NCI-H510A treated with DMSO at 0.1 percent for 48 hours (cell line): ENCODE results near the gene SLC35F3.
"Not testable (repeated sequence)": the region's sequence is repeated elsewhere in the genome, so short reads cannot be mapped to it uniquely, and the experiment has no call there.

Experiments
- DNase-seq: peaks from one replicate; lab custom pipeline; 2025; lab: John Stamatoyannopoulos, UW

Gene SLC35F3

GRCh38 chr1:234106032-234106431 is 201.6 kb downstream of the SLC35F3 start:
- no peak for DNase-seq

DNA sequence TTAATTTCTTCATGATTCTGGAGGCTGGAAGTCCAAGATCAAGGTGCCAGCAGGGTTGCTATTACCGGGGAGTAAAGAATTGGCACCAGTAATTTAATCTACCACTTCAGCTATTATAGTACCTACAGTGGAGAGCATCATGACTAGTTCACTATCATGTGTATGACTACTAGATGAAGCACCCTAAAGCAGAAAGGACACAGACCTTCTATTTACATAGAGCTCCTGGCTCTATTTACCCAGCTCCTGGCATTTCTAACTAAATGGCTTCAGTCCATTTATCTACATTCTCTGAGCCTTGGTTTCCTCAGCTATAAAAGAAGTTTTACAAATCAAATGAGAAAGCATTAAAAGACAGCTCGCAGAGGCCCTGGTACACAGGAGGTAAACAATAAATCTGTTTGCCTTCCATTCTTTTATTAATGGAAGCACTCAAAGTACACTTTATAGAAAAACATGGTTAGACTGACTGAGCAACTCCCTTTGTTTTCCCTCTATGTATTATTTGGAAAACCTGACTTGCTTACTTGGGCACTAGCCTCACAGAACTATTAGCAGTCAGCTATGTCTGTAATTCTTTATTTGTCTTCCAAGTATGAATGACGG is 203.0 kb downstream of the SLC35F3 start:
- DNase-seq = peak; percentile 87

DNA sequence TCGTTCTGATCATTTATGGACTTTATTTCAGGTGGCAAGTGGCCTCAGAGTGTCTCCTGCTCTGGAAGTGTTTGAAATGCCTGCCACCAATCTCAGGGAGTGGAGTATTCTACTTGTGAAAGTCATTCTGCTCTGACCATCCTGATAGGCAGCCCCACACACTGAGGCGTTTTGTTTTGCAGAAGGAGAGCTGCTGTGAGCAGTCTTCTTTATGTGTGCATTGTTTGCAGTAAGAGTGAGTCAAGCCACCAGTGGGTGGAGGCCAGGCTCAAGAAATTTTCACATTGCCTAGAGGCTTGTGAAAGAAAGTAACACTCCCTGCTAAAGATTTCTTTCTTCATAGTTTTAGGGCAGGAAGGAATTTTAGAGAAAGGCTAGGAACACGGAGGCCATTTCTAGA is 204.4 kb downstream of the SLC35F3 start:
- DNase-seq = no peak

DNA sequence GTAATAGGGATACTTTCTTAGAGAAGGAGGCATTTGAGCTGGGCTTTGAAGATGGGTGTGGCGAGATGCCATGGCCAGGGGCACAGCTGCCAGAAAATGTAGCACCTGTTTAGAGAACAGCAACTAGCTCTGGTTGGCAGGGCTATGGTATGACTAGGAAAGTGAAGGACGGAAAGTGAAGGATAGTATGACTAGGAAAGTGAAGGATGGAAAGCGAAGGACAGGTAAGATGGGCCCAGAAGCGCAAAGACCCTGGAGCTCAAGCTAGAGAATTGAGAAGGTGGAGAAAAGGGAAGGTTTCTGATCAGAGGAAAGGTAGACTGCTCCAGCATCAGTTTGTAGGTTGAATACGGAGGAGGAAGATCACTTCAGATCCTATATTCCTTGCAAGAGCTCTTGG is 205.4 kb downstream of the SLC35F3 start:
- DNase-seq = no peak

- DNase-seq = peak; percentile 56
These were observed 207.1 kb downstream of the SLC35F3 start for GRCh38 chr1:234111458-234112142.

DNA sequence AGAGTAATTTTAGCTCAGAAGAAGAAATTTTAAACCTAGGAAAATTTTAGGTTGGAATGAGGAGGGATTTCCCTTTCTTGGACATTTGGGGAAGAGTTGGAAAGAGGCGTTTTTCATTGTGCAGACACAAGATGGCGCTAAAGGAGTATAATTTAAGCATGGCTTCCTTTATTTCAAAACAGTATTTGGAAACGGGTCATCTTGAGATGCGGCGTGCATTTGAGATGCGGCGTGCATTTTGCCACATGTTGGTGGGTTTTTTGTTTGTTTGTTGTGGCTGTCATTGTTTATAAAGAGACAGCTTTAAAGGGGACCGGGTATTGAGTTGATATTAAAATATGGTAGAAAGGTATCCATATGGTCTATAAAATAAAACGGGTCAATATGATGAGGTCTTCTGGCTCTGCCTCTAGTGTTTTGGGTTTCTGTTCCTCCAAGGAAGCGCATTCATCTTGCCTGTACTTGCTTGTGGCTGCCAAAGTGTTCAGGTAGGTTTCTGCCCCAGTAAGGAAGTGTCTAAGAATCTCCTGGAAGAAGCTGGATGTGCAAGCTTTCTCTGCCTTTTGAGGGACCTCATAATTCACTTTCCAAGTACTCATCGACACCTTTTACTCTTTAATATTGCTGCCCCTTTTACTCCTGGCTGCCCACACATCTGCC is 210.3 kb downstream of the SLC35F3 start:
- peak; percentile 74 for DNase-seq

DNA sequence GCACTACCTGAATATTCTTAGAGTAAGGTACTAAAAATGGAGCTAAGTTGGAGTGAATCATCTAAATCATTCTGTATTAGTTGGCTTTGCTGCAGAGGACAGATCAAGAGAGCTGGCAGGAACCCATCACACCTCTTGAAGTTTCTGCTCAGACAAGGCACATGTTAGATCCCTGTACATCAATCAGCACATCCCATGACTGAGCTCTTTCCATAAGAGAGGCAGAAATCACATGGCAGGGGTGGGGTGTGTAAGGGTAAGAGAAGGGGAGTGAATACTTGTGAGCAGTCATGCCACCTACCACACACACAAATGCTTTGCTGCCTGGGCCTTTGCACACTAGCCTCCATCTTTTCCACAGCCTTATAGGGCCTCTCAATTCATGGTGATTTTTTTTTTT is 214.4 kb downstream of the SLC35F3 start:
- DNase-seq = no peak

DNA sequence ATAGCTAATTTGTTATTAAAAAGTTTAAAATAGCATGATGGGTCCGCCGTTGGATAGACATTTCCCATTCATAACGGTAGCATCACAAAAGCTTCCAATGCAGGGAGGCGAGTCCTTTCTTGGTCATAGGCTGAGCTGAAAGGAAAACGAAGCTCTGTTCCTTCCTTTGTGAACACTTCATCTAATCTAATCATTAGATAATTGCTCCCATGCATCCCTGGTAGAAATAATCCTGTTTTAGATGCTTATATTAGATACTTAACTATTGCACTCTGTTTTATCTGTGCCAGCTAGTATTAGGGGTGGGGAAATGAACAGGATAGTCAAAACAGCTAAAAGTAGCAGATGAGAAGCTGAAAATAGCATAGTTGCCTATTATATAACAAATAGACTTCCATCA is 215.0 kb downstream of the SLC35F3 start:
- no peak for DNase-seq

GRCh38 chr1:234120327-234120944 is 216.0 kb downstream of the SLC35F3 start:
- no peak for DNase-seq

- not testable (repeated sequence) for DNase-seq
These were observed 217.2 kb downstream of the SLC35F3 start for GRCh38 chr1:234121659-234122058.

GRCh38 chr1:234122571-234122970 is 218.1 kb downstream of the SLC35F3 start:
- not testable (repeated sequence) for DNase-seq

DNA sequence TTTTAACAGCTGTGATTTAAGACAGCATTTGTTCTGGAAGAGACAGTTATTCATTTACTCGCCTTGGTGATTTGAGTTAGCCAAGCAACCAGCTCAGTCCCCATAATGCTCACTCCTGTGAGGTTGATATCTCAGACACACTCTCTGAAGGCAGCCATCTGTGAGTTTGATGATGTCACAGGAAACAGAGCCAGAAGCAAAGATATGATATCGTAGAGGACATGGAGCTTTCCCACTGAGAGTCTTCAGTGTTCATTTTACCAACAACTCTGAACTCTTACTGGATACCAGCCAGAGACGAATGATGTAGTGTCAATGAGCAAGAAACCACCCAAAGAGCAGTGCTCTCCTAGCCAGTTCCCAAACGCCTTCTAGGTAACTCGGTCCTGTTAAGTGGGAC is 219.4 kb downstream of the SLC35F3 start:
- no peak for DNase-seq

GRCh38 chr1:234125283-234125682 is 220.8 kb downstream of the SLC35F3 start:
- peak; percentile 38 for DNase-seq

GRCh38 chr1:234125714-234126113 is 221.2 kb downstream of the SLC35F3 start:
- no peak for DNase-seq

DNA sequence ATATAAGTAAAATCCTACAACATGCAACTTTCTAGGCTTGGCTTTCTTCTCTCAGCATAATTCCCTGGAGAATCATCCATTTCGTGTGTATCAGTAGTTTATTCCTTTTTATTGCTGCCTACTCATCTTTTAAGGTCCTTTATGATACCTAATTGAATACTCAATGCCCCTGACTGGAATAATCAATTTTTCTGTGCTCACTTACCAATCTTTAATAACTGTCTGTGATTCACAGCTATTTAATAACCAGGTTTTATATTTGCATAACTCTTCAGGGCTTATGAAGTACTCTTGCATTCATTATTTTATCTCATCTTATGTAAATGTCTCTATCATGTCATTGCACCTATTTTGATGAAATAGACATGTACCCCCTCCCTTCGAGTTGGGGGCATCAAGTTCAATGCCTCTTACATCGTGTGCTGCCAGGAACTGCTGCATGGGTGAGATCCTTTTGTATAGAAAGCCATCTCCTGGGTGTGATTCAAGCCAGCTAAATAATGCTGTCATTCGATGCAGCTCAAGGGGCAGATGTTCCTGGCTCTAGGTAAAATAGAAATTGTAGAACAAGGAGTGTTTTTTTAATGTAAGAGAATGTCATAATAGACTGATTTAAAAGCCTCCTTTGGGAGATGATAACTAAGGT is 222.7 kb downstream of the SLC35F3 start:
- no peak for DNase-seq

GRCh38 chr1:234132795-234133194 is 228.3 kb downstream of the SLC35F3 start:
- DNase-seq = no peak

DNA sequence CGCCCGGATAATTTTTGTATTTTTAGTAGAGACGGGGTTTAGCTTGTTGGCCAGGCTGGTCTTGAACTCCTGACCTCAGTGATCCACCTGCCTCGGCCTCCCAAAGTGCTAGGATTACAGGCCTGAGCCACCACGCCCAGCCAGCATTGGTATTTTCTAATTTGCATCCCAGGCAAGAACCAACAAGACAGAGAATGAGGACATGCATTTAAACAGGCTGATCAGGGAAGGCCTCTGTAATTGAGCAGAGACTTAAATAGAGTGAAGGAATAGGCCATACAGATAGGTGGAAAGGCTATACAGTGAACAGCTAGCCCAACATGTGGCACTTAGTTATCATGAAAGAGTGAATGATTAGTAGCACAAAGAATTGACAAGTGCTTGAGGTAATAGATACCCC is 230.4 kb downstream of the SLC35F3 start:
- no peak for DNase-seq

DNA sequence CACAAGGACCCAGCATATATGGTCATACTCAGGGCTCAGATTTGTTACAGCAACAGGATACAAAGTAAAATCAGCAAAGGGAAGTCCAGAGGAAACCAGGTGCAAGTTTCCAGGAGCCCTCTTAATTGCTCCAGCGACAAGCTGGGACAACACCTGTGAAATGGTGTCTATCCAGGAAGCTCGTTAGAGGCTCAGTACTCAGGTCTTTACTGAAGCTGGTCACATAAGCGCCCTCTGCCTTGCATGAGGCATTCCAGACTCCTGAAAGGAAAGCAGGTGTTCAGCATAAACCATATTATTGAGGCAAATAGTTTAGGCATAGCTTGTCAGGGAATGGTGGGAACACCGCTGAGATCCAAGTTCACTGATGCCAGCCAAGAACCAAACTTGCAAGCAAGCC is 231.0 kb downstream of the SLC35F3 start:
- peak; percentile 64 for DNase-seq

DNA sequence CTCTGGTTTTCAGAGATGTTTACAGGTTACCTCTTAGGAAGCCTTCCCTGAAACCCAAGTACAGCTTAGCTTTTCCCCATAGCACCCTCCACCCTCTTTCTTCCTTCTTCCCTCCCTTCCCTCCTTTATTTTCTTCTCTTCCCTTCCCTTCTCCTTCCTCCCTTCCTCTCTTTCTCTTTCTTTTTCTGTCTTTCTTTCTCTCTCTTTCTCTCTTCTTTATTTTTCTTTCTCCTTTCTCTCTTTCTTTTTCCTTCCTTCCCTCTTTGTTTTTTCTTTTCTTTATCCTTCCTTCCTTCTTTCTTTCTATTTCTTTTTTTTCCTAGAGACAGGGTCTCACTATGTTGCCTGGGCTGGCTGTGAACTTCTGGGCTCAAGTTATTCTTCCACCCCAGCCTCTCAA is 231.6 kb downstream of the SLC35F3 start:
- DNase-seq = no peak

DNA sequence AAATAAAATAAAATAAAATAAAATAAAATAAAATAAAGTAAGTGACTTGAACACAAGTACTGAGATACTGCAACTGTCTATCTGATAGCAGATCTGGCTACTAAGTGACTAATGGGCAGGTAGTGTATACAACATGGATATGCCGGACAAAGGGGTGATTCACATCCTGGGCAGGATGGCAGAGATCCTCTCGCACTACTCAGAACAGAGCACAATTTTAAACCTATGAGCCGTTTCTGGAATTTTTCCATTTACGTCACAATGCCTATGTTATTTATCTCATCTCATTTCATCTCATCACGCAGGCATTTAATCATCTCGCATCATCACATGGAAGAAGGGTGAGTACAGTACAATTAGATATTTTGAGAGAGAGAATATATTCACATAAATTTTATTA is 235.5 kb downstream of the SLC35F3 start:
- no peak for DNase-seq

GRCh38 chr1:234140388-234140787 is 235.9 kb downstream of the SLC35F3 start:
- no peak for DNase-seq

DNA sequence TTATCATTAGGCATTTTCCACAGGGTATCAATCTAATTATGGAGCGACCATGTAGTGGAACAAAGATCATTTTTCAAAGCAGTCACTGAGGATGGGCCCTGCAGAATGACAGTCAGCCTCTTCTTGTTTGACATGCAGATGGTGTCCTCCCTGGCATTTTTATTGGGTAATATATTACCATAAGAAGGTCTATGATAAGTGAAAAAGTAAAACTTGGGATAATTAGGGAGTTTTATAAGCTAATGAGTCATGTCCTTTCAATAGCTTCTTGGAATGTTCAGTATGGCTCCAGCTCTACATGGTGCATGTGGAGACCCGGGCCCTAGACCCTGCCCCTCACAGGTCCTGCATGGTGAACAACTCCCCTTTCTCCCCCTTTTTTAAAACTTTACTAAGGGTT is 236.5 kb downstream of the SLC35F3 start:
- DNase-seq = no peak

GRCh38 chr1:234143681-234144080 is 239.2 kb downstream of the SLC35F3 start:
- DNase-seq = no peak
